GM18519 (cell line): ENCODE results near the gene PTPN13.

Experiments used
- ATAC-seq: cut with Tn5 transposase; IDR thresholded peaks from one replicate; pipeline ENCODE4 v1.9.1; 2021; ENCODE audit warnings: mild to moderate bottlenecking, moderate library complexity; ENCODE audit not compliant: unreplicated experiment, low FRiP score

The PTPN13 gene

GRCh38 chr4:86586626-86587380 lies 7.3 kb upstream of the PTPN13 start:
- ATAC-seq, result no peak

- no peak for ATAC-seq
Observed at GRCh38 chr4:86587381-86588140, 6.6 kb upstream of the PTPN13 start.

- no peak for ATAC-seq
Observed at GRCh38 chr4:86592553-86593249, 1.4 kb upstream of the PTPN13 start.

GRCh38 chr4:86594559-86595425 lies 677 bp downstream of the PTPN13 start:
- peak; percentile 13 for ATAC-seq

GRCh38 chr4:86595426-86595805 lies 1.3 kb downstream of the PTPN13 start:
- no peak for ATAC-seq

GRCh38 chr4:86596807-86597206 lies 2.7 kb downstream of the PTPN13 start:
- ATAC-seq, result no peak

GRCh38 chr4:86600007-86600653 lies 6.0 kb downstream of the PTPN13 start:
- ATAC-seq, result no peak

GRCh38 chr4:86603311-86603885 lies 9.3 kb downstream of the PTPN13 start:
- ATAC-seq, result no peak

GRCh38 chr4:86606809-86607208 lies 12.7 kb downstream of the PTPN13 start:
- ATAC-seq, result no peak

GRCh38 chr4:86608757-86609375 lies 14.8 kb downstream of the PTPN13 start:
- ATAC-seq, result no peak

- ATAC-seq, result no peak
Observed at GRCh38 chr4:86611757-86612156, 17.6 kb downstream of the PTPN13 start.

- no peak for ATAC-seq
Observed at GRCh38 chr4:86613734-86614133, 19.6 kb downstream of the PTPN13 start.

GRCh38 chr4:86614865-86615264 lies 20.8 kb downstream of the PTPN13 start:
- ATAC-seq, result no peak

- ATAC-seq, result no peak
Observed at GRCh38 chr4:86615501-86615900, 21.4 kb downstream of the PTPN13 start.

- ATAC-seq, result no peak
Observed at GRCh38 chr4:86619656-86620055, 25.5 kb downstream of the PTPN13 start.

GRCh38 chr4:86621435-86621834 lies 27.3 kb downstream of the PTPN13 start:
- ATAC-seq, result no peak

- ATAC-seq, result no peak
Observed at GRCh38 chr4:86626066-86626465, 32.0 kb downstream of the PTPN13 start.

GRCh38 chr4:86627462-86628135 lies 33.5 kb downstream of the PTPN13 start:
- no peak for ATAC-seq

GRCh38 chr4:86630629-86631028 lies 36.5 kb downstream of the PTPN13 start:
- ATAC-seq, result no peak
